H9 (cell line): Measurements from ENCODE around the gene MUC22. TPM values are rescaled to one million over a fixed set of nuclear protein-coding genes. Genes with fewer than 3 reads are reported as not detected.

Source experiments
- DNase-seq: peaks from one replicate; pipeline ENCODE4 v3.0.0-alpha.2; 2017
- H2AFZ ChIP-seq: one replicate; pipeline ENCODE4 v1.6.1; 2013; ENCODE audit warnings: mild to moderate bottlenecking, low read length, control low read depth, moderate library complexity
- H2AK5ac ChIP-seq: 2 replicates; pipeline ENCODE4 v1.6.1; 2013; ENCODE audit warnings: low read length, control low read depth, mixed read lengths; ENCODE audit not compliant: insufficient read length
- H2BK120ac ChIP-seq: one replicate; pipeline ENCODE4 v1.6.1; 2013; ENCODE audit warnings: low read depth, mild to moderate bottlenecking, low read length, control low read depth, inconsistent platforms; ENCODE audit not compliant: poor library complexity, severe bottlenecking
- H2BK12ac ChIP-seq: 2 replicates; pipeline ENCODE4 v1.6.1; 2013; ENCODE audit warnings: low read length, control low read depth, mixed read lengths, low read depth; ENCODE audit not compliant: insufficient read length
- H2BK15ac ChIP-seq: 2 replicates; pipeline ENCODE4 v1.6.1; 2013; ENCODE audit warnings: low read depth, low read length, control low read depth
- H2BK20ac ChIP-seq: one replicate; pipeline ENCODE4 v1.6.1; 2013; ENCODE audit warnings: low read depth, mild to moderate bottlenecking, low read length, control low read depth, inconsistent platforms; ENCODE audit not compliant: poor library complexity, severe bottlenecking
- H2BK5ac ChIP-seq: 2 replicates; pipeline ENCODE4 v1.6.1; 2013; ENCODE audit warnings: low read length, control low read depth, mixed read lengths; ENCODE audit not compliant: insufficient read length
- H3K14ac ChIP-seq: 2 replicates; pipeline ENCODE4 v1.6.1; 2013; ENCODE audit warnings: low read length, control low read depth; ENCODE audit not compliant: insufficient read depth
- H3K18ac ChIP-seq: 2 replicates; pipeline ENCODE4 v1.6.1; 2013; ENCODE audit warnings: low read depth, mild to moderate bottlenecking, mixed read lengths, low read length, control low read depth; ENCODE audit not compliant: insufficient read length
- H3K23ac ChIP-seq: 2 replicates; pipeline ENCODE4 v1.6.1; 2013; ENCODE audit warnings: low read length, control low read depth, mixed read lengths, low read depth; ENCODE audit not compliant: insufficient read length
- H3K23me2 ChIP-seq: 2 replicates; pipeline ENCODE4 v1.6.1; 2013; ENCODE audit warnings: low read depth, mild to moderate bottlenecking, mixed read lengths, low read length, control low read depth; ENCODE audit not compliant: insufficient read length, poor library complexity, severe bottlenecking
- H3K27ac ChIP-seq: 2 replicates; pipeline ENCODE4 v1.5.1; 2013; ENCODE audit warnings: low read length, control low read depth, mixed read lengths, low read depth; ENCODE audit not compliant: insufficient read length
- H3K27me3 ChIP-seq: 2 replicates; pipeline ENCODE4 v1.6.1; 2013; ENCODE audit warnings: low read length, control low read depth, inconsistent platforms; ENCODE audit not compliant: insufficient read depth
- H3K4ac ChIP-seq: 2 replicates; pipeline ENCODE4 v1.6.1; 2013; ENCODE audit warnings: low read depth, mild to moderate bottlenecking, control low read depth, inconsistent platforms, low read length, moderate library complexity
- H3K4me1 ChIP-seq: 2 replicates; pipeline ENCODE4 v1.6.1; 2013; ENCODE audit warnings: low read length, control low read depth, inconsistent platforms; ENCODE audit not compliant: insufficient read depth
- H3K4me2 ChIP-seq: 2 replicates; pipeline ENCODE4 v1.6.1; 2013; ENCODE audit warnings: low read length, control low read depth, mixed read lengths; ENCODE audit not compliant: insufficient read length, insufficient read depth
- H3K56ac ChIP-seq: 2 replicates; pipeline ENCODE4 v1.6.1; 2013; ENCODE audit warnings: low read depth, mild to moderate bottlenecking, mixed read lengths, low read length, control low read depth; ENCODE audit not compliant: insufficient read length
- H3K79me1 ChIP-seq: 2 replicates; pipeline ENCODE4 v1.6.1; 2013; ENCODE audit warnings: low read depth, mild to moderate bottlenecking, moderate library complexity, low read length, control low read depth, inconsistent platforms; ENCODE audit not compliant: insufficient read depth, poor library complexity, severe bottlenecking
- H3K79me2 ChIP-seq: 2 replicates; pipeline ENCODE4 v1.6.1; 2013; ENCODE audit warnings: low read length, control low read depth, inconsistent platforms; ENCODE audit not compliant: insufficient read depth
- H3K9ac ChIP-seq: 2 replicates; pipeline ENCODE4 v1.6.1; 2013; ENCODE audit warnings: low read length, control low read depth, mixed read lengths; ENCODE audit not compliant: insufficient read length; ENCODE audit errors: extremely low read depth
- H3K9me3 ChIP-seq: one replicate; pipeline ENCODE4 v1.6.1; 2013; ENCODE audit warnings: low read depth, low read length, inconsistent platforms; ENCODE audit not compliant: control insufficient read depth
- H3T11ph ChIP-seq: one replicate; pipeline ENCODE4 v1.6.1; 2013; ENCODE audit warnings: mild to moderate bottlenecking, low read length, control low read depth, inconsistent platforms
- H4K20me1 ChIP-seq: one replicate; pipeline ENCODE4 v1.6.1; 2013; ENCODE audit not compliant: control insufficient read depth, insufficient read length, insufficient read depth
- H4K5ac ChIP-seq: 2 replicates; pipeline ENCODE4 v1.6.1; 2013; ENCODE audit warnings: low read depth, mild to moderate bottlenecking, mixed read lengths, low read length, control low read depth; ENCODE audit not compliant: insufficient read length
- H4K8ac ChIP-seq: replicated peaks from 2 replicates; pipeline ENCODE4 v1.6.1; 2013; ENCODE audit warnings: low read length, control low read depth, mixed read lengths, low read depth; ENCODE audit not compliant: insufficient read length
- H4K91ac ChIP-seq: 2 replicates; pipeline ENCODE4 v1.6.1; 2013; ENCODE audit warnings: low read depth, mild to moderate bottlenecking, moderate library complexity, mixed read lengths, low read length, control low read depth; ENCODE audit not compliant: insufficient read length
- H3K27ac Mint-ChIP-seq, 3 experiments: 2 replicates in 2 of 3; 3 replicates in 1 of 3; pipeline ENCODE4 v1.8.0; 2020 to 2021; ENCODE audit warnings: mixed read lengths in 3 of 3, mild to moderate bottlenecking in 1 of 3, moderate library complexity in 1 of 3
- H3K27me3 Mint-ChIP-seq: 2 replicates; pipeline ENCODE4 v1.8.0; 2021; ENCODE audit warnings: low read depth, mild to moderate bottlenecking, moderate library complexity, mixed read lengths
- H3K36me3 Mint-ChIP-seq, 3 experiments: 2 replicates in 2 of 3; 3 replicates in 1 of 3; pipeline ENCODE4 v1.8.0; 2020 to 2021; ENCODE audit warnings: low read depth in 3 of 3, mixed read lengths in 3 of 3; ENCODE audit not compliant: insufficient read depth in 1 of 3
- H3K4me1 Mint-ChIP-seq, 2 experiments: 2 replicates each; pipeline ENCODE4 v1.8.0; 2020; ENCODE audit warnings: mixed read lengths in 2 of 2
- H3K4me3 Mint-ChIP-seq, 2 experiments: 2 replicates in 1 of 2; 3 replicates in 1 of 2; pipeline ENCODE4 v1.8.0; 2020 to 2021; ENCODE audit warnings: mild to moderate bottlenecking in 2 of 2, mixed read lengths in 2 of 2, moderate library complexity in 1 of 2
- H3K9me3 Mint-ChIP-seq, 2 experiments: 2 replicates in 1 of 2; 3 replicates in 1 of 2; pipeline ENCODE4 v1.8.0; 2020; ENCODE audit warnings: mild to moderate bottlenecking in 2 of 2, mixed read lengths in 2 of 2, moderate library complexity in 1 of 2
- CTCF ChIP-seq: fragments of 200-600 bp; sonication (generic); conservative IDR thresholded peaks from 3 replicates; pipeline ENCODE4 v1.8.0; 2021; ENCODE audit warnings: antibody characterized with exemption, mild to moderate bottlenecking
- WGBS: extraction: QIAGEN DNeasy Blood & Tissue Kit; methylation state at CpG from one replicate; pipeline ENCODE4 v1.1.7; 2013; ENCODE audit warnings: missing lambda C conversion rate, low lambda C conversion rate, mixed read lengths; ENCODE audit not compliant: insufficient read length; ENCODE audit errors: extremely low coverage; 5-methylcytosine and 5-hydroxymethylcytosine counted together
- total RNA-seq: library from RNA; stranded (reverse); gene quantifications from 2 replicates; pipeline ENCODE4 v1.2.1, GENCODE V29; 2021

MUC22 gene
- total RNA-seq, 1 experiment from 2014 or later: not detected

DNA sequence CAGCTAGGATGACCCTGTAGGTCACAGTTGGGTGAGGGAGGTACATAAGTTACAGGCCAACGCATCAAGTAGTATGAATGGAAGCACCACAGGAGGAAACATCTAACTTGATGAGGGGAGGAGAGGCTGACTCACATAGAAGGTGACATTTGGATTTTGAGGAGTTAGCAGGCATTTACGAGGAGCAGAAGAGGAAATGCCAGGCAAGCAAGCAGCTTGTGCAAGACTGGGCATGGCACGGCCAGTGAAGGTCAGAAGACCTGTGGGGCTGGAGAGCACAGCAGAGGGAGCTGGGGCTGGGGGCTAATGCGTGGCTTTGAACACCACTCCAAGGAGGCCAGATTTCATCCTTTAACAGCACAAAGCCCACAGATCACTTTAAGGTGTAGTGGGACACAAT, 37.8 kb downstream of the MUC22 start:
- H2AK5ac ChIP-seq: no peak overlapping the region
- no peak overlapping the region for H4K8ac ChIP-seq
- H3K18ac ChIP-seq: no peak overlapping the region
- H2BK20ac ChIP-seq: no peak overlapping the region
- H3K27me3 Mint-ChIP-seq: peaks cover 8% of the 10 kb centered on the region
- no peak overlapping the region for H2BK12ac ChIP-seq
- peaks cover 0 to 1% of the 10 kb centered on the region in 2 experiments; a peak in 2 of 4 replicates for H3K4me1 Mint-ChIP-seq
- H3K79me1 ChIP-seq: no peaks in the 10 kb centered on the region
- no peak overlapping the region for H2BK15ac ChIP-seq
- no peaks in the 10 kb centered on the region; a peak in 2 of 5 replicates for H3K9me3 Mint-ChIP-seq
- H3K9ac ChIP-seq: no peak overlapping the region
- no peak overlapping the region for H3K4me3 Mint-ChIP-seq
- no peak overlapping the region for H3K27ac Mint-ChIP-seq
- no peak overlapping the region for H3K27ac ChIP-seq
- H3K79me2 ChIP-seq: no peaks in the 10 kb centered on the region
- H3K4ac ChIP-seq: no peak overlapping the region
- no peak overlapping the region for H3K14ac ChIP-seq
- H3T11ph ChIP-seq: no peak overlapping the region
- no peak overlapping the region for H3K56ac ChIP-seq
- TF ChIP-seq CTCF: no peak
- no peak overlapping the region for H2AFZ ChIP-seq
- no peak overlapping the region for H4K91ac ChIP-seq
- H3K4me2 ChIP-seq: no peak overlapping the region
- no peaks in the 10 kb centered on the region for H3K4me1 ChIP-seq
- no peaks in the 10 kb centered on the region for H3K23me2 ChIP-seq
- H3K23ac ChIP-seq: no peak overlapping the region
- H2BK120ac ChIP-seq: no peak overlapping the region
- WGBS: no CpG with 5 or more reads among the region's 4 CpGs
- no peaks in the 10 kb centered on the region for H3K27me3 ChIP-seq
- DNase-seq: no peak
- no peak overlapping the region for H4K5ac ChIP-seq
- no peaks in the 10 kb centered on the region for H4K20me1 ChIP-seq
- H3K36me3 Mint-ChIP-seq: no peaks in the 10 kb centered on the region
- no peaks in the 10 kb centered on the region for H3K9me3 ChIP-seq
- H2BK5ac ChIP-seq: no peak overlapping the region
